ENCODE data around the gene HIKESHI.
"Not testable (repeated sequence)": the region's sequence is repeated elsewhere in the genome, so short reads cannot be mapped to it uniquely, and the experiment has no call there.

Gene HIKESHI

GRCh38 chr11:86314636-86315035 lies 12.6 kb downstream of the HIKESHI start:
- DNase-seq (ENCODE audit: low read depth) = no peak
- no peak for TF ChIP-seq CTCF (conservative IDR thresholded peaks at IDR 0.05; ENCODE audit: control insufficient read depth, insufficient read depth, low read depth, low read length)

GRCh38 chr11:86335131-86335767 lies 33.2 kb downstream of the HIKESHI start:
- no peak for DNase-seq (ENCODE audit: low read depth)
- no peak overlapping the region for H3K4me3 ChIP-seq (ENCODE audit: control insufficient read depth, low read depth, low read length)
- TF ChIP-seq CTCF (conservative IDR thresholded peaks at IDR 0.05; ENCODE audit: control insufficient read depth, insufficient read depth, low read depth, low read length) = no peak

More at GRCh38 chr11:86314636-86315035, 12.6 kb downstream of the HIKESHI start:
- no peak overlapping the region for H3K4me3 ChIP-seq (ENCODE audit: control insufficient read depth, low read depth, low read length)

GRCh38 chr11:86337227-86337626 lies 35.2 kb downstream of the HIKESHI start:
- H3K4me3 ChIP-seq (ENCODE audit: control insufficient read depth, low read depth, low read length) = no peak overlapping the region
- TF ChIP-seq CTCF (conservative IDR thresholded peaks at IDR 0.05; ENCODE audit: control insufficient read depth, insufficient read depth, low read depth, low read length) = no peak
- DNase-seq (ENCODE audit: low read depth) = no peak

GRCh38 chr11:86341382-86341781 lies 39.3 kb downstream of the HIKESHI start:
- no peak overlapping the region for H3K4me3 ChIP-seq (ENCODE audit: control insufficient read depth, low read depth, low read length)
- TF ChIP-seq CTCF (conservative IDR thresholded peaks at IDR 0.05; ENCODE audit: control insufficient read depth, insufficient read depth, low read depth, low read length) = no peak
- no peak for DNase-seq (ENCODE audit: low read depth)

- no peak overlapping the region for H3K4me3 ChIP-seq (ENCODE audit: control insufficient read depth, low read depth, low read length)
- no peak for DNase-seq (ENCODE audit: low read depth)
- TF ChIP-seq CTCF (conservative IDR thresholded peaks at IDR 0.05; ENCODE audit: control insufficient read depth, insufficient read depth, low read depth, low read length) = no peak
Observed at GRCh38 chr11:86346513-86346912, 44.5 kb downstream of the HIKESHI start.

GRCh38 chr11:86355256-86355655 lies 53.2 kb downstream of the HIKESHI start:
- no peak for TF ChIP-seq CTCF (conservative IDR thresholded peaks at IDR 0.05; ENCODE audit: control insufficient read depth, insufficient read depth, low read depth, low read length)
- DNase-seq (ENCODE audit: low read depth) = no peak
- H3K4me3 ChIP-seq (ENCODE audit: control insufficient read depth, low read depth, low read length) = no peak overlapping the region

- not testable (repeated sequence) for DNase-seq (ENCODE audit: low read depth); H3K4me3 ChIP-seq (ENCODE audit: control insufficient read depth, low read depth, low read length)
Observed at GRCh38 chr11:86357412-86357811, 55.4 kb downstream of the HIKESHI start.

Measured in fibroblast of mammary gland (primary cell).